Measurements from ENCODE around the gene TTC9B.

TTC9B gene

DNA sequence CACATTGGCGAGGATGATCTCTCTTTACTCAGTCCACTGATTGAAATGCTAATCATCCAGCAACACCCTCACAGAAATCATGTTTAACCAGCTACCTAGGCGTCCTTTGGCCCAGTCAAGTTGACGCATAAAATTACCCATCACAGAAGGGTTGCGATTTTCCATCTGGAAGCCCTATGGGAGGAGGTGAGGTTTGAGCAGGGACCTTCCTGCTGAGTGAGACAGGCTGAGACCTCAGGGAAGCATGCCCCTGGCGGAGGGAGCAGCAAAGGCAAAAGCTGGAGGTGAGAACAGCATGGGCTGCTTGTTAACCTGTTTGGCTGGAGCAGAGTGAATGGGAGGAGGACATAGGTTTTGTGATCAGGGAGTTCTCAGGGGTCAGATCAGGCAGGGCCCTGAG is 7.3 kb downstream of the TTC9B start:
- H3K4me3 ChIP-seq (ENCODE audit: low read depth, low read length): no peak overlapping the region
- TF ChIP-seq, protein P1, sequence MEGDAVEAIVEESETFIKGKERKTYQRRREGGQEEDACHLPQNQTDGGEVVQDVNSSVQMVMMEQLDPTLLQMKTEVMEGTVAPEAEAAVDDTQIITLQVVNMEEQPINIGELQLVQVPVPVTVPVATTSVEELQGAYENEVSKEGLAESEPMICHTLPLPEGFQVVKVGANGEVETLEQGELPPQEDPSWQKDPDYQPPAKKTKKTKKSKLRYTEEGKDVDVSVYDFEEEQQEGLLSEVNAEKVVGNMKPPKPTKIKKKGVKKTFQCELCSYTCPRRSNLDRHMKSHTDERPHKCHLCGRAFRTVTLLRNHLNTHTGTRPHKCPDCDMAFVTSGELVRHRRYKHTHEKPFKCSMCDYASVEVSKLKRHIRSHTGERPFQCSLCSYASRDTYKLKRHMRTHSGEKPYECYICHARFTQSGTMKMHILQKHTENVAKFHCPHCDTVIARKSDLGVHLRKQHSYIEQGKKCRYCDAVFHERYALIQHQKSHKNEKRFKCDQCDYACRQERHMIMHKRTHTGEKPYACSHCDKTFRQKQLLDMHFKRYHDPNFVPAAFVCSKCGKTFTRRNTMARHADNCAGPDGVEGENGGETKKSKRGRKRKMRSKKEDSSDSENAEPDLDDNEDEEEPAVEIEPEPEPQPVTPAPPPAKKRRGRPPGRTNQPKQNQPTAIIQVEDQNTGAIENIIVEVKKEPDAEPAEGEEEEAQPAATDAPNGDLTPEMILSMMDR (IDR thresholded peaks at IDR 0.05; ENCODE audit: low read depth, low read length): no peak

DNA sequence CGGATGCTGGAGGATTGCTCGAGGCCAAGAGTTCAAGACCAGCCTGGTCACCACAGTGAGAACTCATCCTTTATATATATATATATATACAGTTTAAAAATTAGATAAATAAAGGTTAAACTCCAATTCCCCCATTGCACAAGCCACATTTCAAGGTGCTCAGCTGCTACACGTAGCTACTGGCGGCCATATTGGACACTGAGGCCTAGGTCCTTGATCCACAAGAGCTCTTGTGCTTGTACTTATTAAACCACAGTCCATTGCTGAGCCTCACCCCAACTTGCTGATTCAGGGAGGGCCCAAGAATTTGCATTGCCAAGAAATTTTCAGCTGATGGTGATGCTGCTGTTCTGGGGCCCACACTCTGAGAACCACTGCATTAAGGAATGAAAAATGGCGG is 9.6 kb downstream of the TTC9B start:
- TF ChIP-seq, protein P1 (IDR thresholded peaks at IDR 0.05; ENCODE audit: low read depth, low read length): no peak
- no peak overlapping the region for H3K4me3 ChIP-seq (ENCODE audit: low read depth, low read length)

- TF ChIP-seq, protein P1 (IDR thresholded peaks at IDR 0.05; ENCODE audit: low read depth, low read length): no peak
These were observed 12.4 kb downstream of the TTC9B start for GRCh38 chr19:40205760-40206159.

DNA sequence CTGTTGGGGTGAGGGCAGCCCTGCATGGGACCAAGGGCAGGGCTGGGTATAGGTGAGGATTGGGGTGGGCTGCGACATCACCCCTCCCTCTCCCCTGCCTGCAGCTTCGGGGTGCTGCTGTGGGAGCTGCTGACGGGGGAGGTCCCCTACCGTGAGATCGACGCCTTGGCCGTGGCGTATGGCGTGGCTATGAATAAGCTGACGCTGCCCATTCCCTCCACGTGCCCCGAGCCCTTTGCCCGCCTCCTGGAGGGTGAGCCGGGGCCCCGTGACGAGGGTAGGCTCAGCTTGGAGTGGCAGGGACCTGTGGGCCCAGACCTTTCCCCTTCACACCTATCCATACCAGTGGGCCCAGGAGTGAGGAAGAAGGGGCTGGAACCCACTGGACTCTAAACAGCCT is 13.8 kb downstream of the TTC9B start:
- TF ChIP-seq, protein P1 (IDR thresholded peaks at IDR 0.05; ENCODE audit: low read depth, low read length): no peak
- no peak overlapping the region for H3K4me3 ChIP-seq (ENCODE audit: low read depth, low read length)

More at GRCh38 chr19:40205760-40206159, 12.4 kb downstream of the TTC9B start:
- no peak overlapping the region for H3K4me3 ChIP-seq (ENCODE audit: low read depth, low read length)

GRCh38 chr19:40200341-40201099 is 17.7 kb downstream of the TTC9B start:
- no peak overlapping the region for H3K4me3 ChIP-seq (ENCODE audit: low read depth, low read length)
- TF ChIP-seq, protein P1 (IDR thresholded peaks at IDR 0.05; ENCODE audit: low read depth, low read length): no peak

- TF ChIP-seq, protein P1 (IDR thresholded peaks at IDR 0.05; ENCODE audit: low read depth, low read length): no peak
- H3K4me3 ChIP-seq (ENCODE audit: low read depth, low read length): no peak overlapping the region
These were observed 19.8 kb downstream of the TTC9B start for GRCh38 chr19:40198272-40198990.

DNA sequence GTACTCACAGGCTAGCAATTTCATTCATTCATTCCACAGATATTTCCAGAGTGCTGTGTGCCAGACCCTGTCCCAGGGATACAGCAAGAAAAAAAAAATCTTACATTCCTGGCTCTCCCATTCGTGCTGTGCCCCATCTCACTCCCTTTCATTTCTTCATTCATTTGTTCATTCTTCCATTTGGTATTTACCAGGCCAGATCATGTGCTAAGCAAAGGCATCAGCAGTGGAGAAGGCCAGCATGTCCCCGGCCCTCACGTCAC is 24.7 kb downstream of the TTC9B start:
- TF ChIP-seq, protein P1 (IDR thresholded peaks at IDR 0.05; ENCODE audit: low read depth, low read length): no peak
- H3K4me3 ChIP-seq (ENCODE audit: low read depth, low read length): no peak overlapping the region

All from WI38 (cell line).